Activated naive CD8-positive, alpha-beta T cell (primary cell): ENCODE measurements around the gene ERP27.

ENCODE experiments used
- H3K27ac Mint-ChIP-seq: one replicate; pipeline ENCODE4 v1.8.0; 2021; ENCODE audit warnings: mixed read lengths
- H3K27me3 Mint-ChIP-seq: one replicate; pipeline ENCODE4 v1.8.0; 2021; ENCODE audit warnings: mixed read lengths
- H3K36me3 Mint-ChIP-seq: one replicate; pipeline ENCODE4 v1.8.0; 2021; ENCODE audit warnings: mixed read lengths
- H3K4me1 Mint-ChIP-seq: one replicate; pipeline ENCODE4 v1.8.0; 2021; ENCODE audit warnings: low read depth, mixed read lengths
- H3K4me3 Mint-ChIP-seq: one replicate; pipeline ENCODE4 v1.8.0; 2021; ENCODE audit warnings: mild to moderate bottlenecking, mixed read lengths
- H3K9me3 Mint-ChIP-seq: one replicate; pipeline ENCODE4 v1.8.0; 2021; ENCODE audit warnings: low read depth, mixed read lengths

The ERP27 gene

DNA sequence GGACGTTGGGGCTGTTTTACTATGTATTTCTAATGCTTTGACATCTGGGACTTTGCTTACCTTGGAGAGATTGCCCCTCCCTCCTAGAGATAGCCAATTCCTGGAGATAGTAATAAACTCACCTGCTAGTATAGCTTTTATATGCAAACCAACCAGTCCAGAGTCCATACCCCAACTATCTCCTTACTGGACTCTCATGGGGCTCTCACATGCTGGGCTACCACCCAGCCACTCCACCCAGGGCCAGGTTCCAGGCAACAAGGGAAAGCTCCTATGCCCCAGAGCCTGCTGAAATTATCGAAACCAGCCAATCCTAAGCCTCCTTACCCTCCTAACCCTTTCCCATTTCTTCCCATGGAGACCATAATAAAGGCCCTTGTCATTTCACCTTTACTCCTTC lies 27.2 kb downstream of the ERP27 start:
- no peaks in the 10 kb centered on the region for H3K27me3 Mint-ChIP-seq
- H3K27ac Mint-ChIP-seq: peak overlapping the region; percentile 96
- no peak overlapping the region for H3K4me3 Mint-ChIP-seq
- peaks cover 3% of the 10 kb centered on the region for H3K9me3 Mint-ChIP-seq
- H3K4me1 Mint-ChIP-seq: peaks cover 41% of the 10 kb centered on the region
- peaks cover 34% of the 10 kb centered on the region for H3K36me3 Mint-ChIP-seq

- H3K4me3 Mint-ChIP-seq: peak overlapping the region; percentile 61
- peak overlapping the region; percentile 96 for H3K27ac Mint-ChIP-seq
- peaks cover 45% of the 10 kb centered on the region for H3K4me1 Mint-ChIP-seq
Observed at GRCh38 chr12:14910090-14910915, 28.0 kb downstream of the ERP27 start.

GRCh38 chr12:14907953-14908352 lies 30.4 kb downstream of the ERP27 start:
- peak overlapping the region; percentile 43 for H3K27ac Mint-ChIP-seq
- H3K27me3 Mint-ChIP-seq: no peaks in the 10 kb centered on the region
- peaks cover 3% of the 10 kb centered on the region for H3K9me3 Mint-ChIP-seq
- peaks cover 33% of the 10 kb centered on the region for H3K36me3 Mint-ChIP-seq
- H3K4me1 Mint-ChIP-seq: peaks cover 49% of the 10 kb centered on the region
- no peak overlapping the region for H3K4me3 Mint-ChIP-seq

More at GRCh38 chr12:14910090-14910915, 28.0 kb downstream of the ERP27 start:
- peaks cover 3% of the 10 kb centered on the region for H3K9me3 Mint-ChIP-seq
- peaks cover 37% of the 10 kb centered on the region for H3K36me3 Mint-ChIP-seq
- H3K27me3 Mint-ChIP-seq: no peaks in the 10 kb centered on the region

GRCh38 chr12:14906114-14906513 lies 32.2 kb downstream of the ERP27 start:
- Mint-ChIP-seq H3K27me3 (no peaks in the 10 kb centered on the region), H3K36me3 (peaks cover 27% of the 10 kb centered on the region), H3K4me3 (no peak overlapping the region), H3K9me3 (no peaks in the 10 kb centered on the region), H3K4me1 (peaks cover 51% of the 10 kb centered on the region), H3K27ac (no peak overlapping the region)

GRCh38 chr12:14905269-14906004 lies 32.9 kb downstream of the ERP27 start:
- no peak overlapping the region for H3K4me3 Mint-ChIP-seq
- no peaks in the 10 kb centered on the region for H3K9me3 Mint-ChIP-seq
- peaks cover 24% of the 10 kb centered on the region for H3K36me3 Mint-ChIP-seq
- no peak overlapping the region for H3K27ac Mint-ChIP-seq
- H3K4me1 Mint-ChIP-seq: peaks cover 44% of the 10 kb centered on the region
- no peaks in the 10 kb centered on the region for H3K27me3 Mint-ChIP-seq

- Mint-ChIP-seq H3K9me3 (no peaks in the 10 kb centered on the region), H3K4me1 (peaks cover 39% of the 10 kb centered on the region), H3K27ac (no peak overlapping the region), H3K4me3 (no peak overlapping the region), H3K27me3 (no peaks in the 10 kb centered on the region), H3K36me3 (peaks cover 27% of the 10 kb centered on the region)
Observed at GRCh38 chr12:14904854-14905253, 33.5 kb downstream of the ERP27 start.

DNA sequence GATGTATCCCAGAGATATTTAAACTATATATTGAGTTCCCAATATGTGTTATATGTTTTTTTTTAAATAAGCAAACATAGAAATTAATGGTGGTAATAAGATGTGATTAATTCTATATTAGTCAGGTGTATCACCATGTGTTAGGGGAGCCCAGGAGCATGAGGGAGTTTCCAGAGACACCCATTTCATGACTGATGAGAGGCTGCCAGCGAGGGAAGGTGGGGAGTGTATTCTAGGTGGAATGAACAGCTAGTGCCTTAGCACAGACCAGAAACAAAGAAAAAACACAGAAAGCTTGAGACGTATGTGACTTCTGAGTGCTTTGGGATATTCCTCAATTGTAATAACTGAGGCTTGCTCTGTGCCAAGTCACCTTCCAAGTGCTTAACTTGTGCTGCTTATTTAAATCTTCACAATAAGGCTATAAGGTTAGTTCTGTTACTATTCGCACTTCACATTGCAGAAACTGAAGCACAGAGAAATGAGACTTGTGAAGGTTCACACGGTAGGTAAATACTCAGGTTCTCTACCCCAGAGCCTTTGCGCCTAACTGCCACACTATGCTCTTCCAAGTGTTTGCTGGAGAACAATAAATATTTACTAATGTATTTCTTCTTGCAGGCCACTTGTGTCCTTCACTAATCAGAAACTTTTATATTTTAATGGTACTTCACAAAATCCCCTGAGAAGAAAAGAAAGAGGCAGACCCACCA lies 34.8 kb downstream of the ERP27 start:
- Mint-ChIP-seq H3K27ac (no peak overlapping the region), H3K27me3 (no peaks in the 10 kb centered on the region), H3K9me3 (no peaks in the 10 kb centered on the region), H3K36me3 (peaks cover 23% of the 10 kb centered on the region), H3K4me3 (no peak overlapping the region), H3K4me1 (peaks cover 30% of the 10 kb centered on the region)

DNA sequence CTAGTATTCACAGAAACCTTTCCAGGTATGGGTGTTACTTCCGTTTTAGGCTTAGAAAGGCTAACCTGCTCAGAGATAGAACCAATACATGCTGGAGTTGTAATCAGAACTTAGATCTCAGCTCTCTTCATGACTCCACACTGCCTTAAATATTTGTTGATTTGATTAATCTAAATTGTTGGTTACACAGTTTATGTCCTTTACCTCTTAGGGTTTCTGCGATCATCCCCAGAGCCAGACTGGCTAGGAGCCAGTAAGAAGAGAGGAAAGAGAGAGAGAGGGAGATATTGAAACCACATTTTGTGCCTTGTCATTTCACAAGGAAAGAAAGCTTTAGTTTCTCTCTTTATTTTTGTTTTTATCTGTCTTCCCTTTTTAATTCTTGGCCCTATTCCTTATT lies 35.9 kb downstream of the ERP27 start:
- no peaks in the 10 kb centered on the region for H3K9me3 Mint-ChIP-seq
- H3K27ac Mint-ChIP-seq: no peak overlapping the region

GRCh38 chr12:14901228-14901562 lies 37.1 kb downstream of the ERP27 start:
- H3K27ac Mint-ChIP-seq: no peak overlapping the region
- peaks cover 12% of the 10 kb centered on the region for H3K36me3 Mint-ChIP-seq
- no peaks in the 10 kb centered on the region for H3K9me3 Mint-ChIP-seq
- no peak overlapping the region for H3K4me3 Mint-ChIP-seq
- H3K27me3 Mint-ChIP-seq: no peaks in the 10 kb centered on the region
- H3K4me1 Mint-ChIP-seq: peaks cover 22% of the 10 kb centered on the region

More for the DNA sequence above, 35.9 kb downstream of the ERP27 start:
- H3K4me3 Mint-ChIP-seq: no peak overlapping the region
- H3K27me3 Mint-ChIP-seq: no peaks in the 10 kb centered on the region
- H3K4me1 Mint-ChIP-seq: peaks cover 22% of the 10 kb centered on the region
- H3K36me3 Mint-ChIP-seq: peaks cover 13% of the 10 kb centered on the region

DNA sequence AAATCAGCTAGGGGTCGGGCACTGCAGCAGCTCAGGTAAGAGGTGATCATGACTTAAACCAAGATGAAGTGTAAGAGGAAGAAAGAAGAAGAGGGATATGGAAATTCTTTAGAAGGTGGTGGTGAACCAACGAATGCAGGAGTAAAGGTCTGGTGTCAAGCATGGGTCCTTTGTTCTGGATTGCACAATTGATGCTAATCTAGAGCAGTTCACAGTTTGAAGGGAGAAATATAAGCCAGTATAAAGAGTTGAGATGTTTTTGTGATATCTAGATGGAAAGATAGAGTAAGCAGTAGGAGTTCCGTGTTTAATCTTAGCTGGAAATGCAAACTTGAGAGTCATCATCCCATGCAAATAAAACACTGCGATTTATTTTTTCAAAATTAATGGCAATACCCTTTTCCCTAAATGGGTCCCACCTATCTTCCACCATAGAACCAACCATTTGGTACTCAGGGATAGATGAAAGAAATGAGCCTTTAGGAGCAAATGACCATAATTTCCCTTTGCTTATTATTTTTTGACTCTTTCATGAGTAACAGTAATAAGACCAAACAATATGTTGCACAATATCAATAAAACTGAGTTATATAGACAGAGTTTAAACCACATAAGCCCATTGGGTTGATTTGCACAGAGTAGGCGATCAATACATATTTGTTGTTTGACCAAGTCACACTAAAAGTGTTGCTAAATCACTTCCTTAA lies 37.7 kb downstream of the ERP27 start:
- Mint-ChIP-seq H3K36me3 (peaks cover 10% of the 10 kb centered on the region), H3K27me3 (no peaks in the 10 kb centered on the region), H3K9me3 (no peaks in the 10 kb centered on the region), H3K4me1 (peaks cover 20% of the 10 kb centered on the region), H3K4me3 (no peak overlapping the region), H3K27ac (no peak overlapping the region)

DNA sequence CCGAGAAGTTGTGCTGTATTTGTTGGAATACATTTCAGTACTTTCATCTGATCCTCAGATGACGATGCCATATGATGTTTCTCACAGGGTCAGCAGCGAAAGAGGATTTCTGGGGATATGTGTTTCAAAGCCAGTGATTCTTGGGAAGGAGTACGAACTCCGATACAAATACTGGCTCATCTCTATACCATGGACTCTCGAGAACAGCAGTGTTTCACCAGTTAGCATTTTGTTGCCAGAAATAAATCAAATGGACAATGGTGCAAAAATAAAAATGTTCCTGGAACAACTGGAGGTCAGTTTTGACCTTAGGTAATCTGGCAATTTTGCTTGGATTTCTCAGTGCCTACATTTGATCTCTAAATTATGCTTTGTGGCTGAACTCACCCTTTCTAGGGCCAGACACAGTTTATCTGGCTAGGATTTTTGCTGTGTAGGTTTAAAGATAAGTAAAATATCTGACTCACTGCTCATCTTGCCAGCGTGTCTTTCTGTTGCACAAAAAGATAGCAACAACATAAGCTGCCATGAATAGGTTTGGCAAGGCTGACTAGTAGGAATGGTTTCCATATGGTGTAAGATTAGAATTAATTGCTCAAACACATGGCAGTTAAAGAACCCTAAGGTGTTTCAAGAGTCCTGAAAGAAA lies 41.7 kb downstream of the ERP27 start:
- H3K27me3 Mint-ChIP-seq: no peaks in the 10 kb centered on the region
- no peaks in the 10 kb centered on the region for H3K4me1 Mint-ChIP-seq
- H3K36me3 Mint-ChIP-seq: peaks cover 7% of the 10 kb centered on the region
- no peak overlapping the region for H3K4me3 Mint-ChIP-seq
- no peak overlapping the region for H3K27ac Mint-ChIP-seq
- no peaks in the 10 kb centered on the region for H3K9me3 Mint-ChIP-seq

- Mint-ChIP-seq H3K27me3 (no peaks in the 10 kb centered on the region), H3K36me3 (peaks cover 3% of the 10 kb centered on the region), H3K4me3 (no peak overlapping the region), H3K4me1 (no peaks in the 10 kb centered on the region), H3K9me3 (no peaks in the 10 kb centered on the region), H3K27ac (no peak overlapping the region)
Observed at GRCh38 chr12:14893506-14894250, 44.7 kb downstream of the ERP27 start.

- Mint-ChIP-seq H3K36me3 (peaks cover 3% of the 10 kb centered on the region), H3K9me3 (no peaks in the 10 kb centered on the region), H3K27me3 (no peaks in the 10 kb centered on the region), H3K4me1 (no peaks in the 10 kb centered on the region), H3K27ac (no peak overlapping the region), H3K4me3 (no peak overlapping the region)
Observed at GRCh38 chr12:14892726-14893505, 45.4 kb downstream of the ERP27 start.
